ENCODE measurements around the gene ANKRD34C. TPM values are rescaled to one million over a fixed set of nuclear protein-coding genes. Genes with fewer than 3 reads are reported as not detected.
"Not testable (repeated sequence)": the region's sequence is repeated elsewhere in the genome, so short reads cannot be mapped to it uniquely, and the experiment has no call there.

Gene ANKRD34C
- total RNA-seq, 2 donors from 2014 or later: not detected

- peaks cover 15% of the 10 kb centered on the region for H3K27me3 Mint-ChIP-seq
- no peak overlapping the region for H3K27ac Mint-ChIP-seq
- H3K36me3 Mint-ChIP-seq (ENCODE audit: low read depth): no peaks in the 10 kb centered on the region
Measured at GRCh38 chr15:79296583-79296982, 14.1 kb downstream of the ANKRD34C start.

GRCh38 chr15:79299126-79299840 is 16.8 kb downstream of the ANKRD34C start:
- ATAC-seq (replicated peaks): no peak
- peaks cover 21% of the 10 kb centered on the region for H3K27me3 Mint-ChIP-seq
- H3K36me3 Mint-ChIP-seq (ENCODE audit: low read depth): no peaks in the 10 kb centered on the region
- no peak overlapping the region for H3K27ac Mint-ChIP-seq
- H3K9me3 Mint-ChIP-seq: no peaks in the 10 kb centered on the region
- no peaks in the 10 kb centered on the region for H3K4me1 Mint-ChIP-seq
- H3K4me3 Mint-ChIP-seq: no peak overlapping the region

More at GRCh38 chr15:79296583-79296982, 14.1 kb downstream of the ANKRD34C start:
- Mint-ChIP-seq H3K4me3 (no peak overlapping the region), H3K9me3 (no peaks in the 10 kb centered on the region), H3K4me1 (no peaks in the 10 kb centered on the region)
- ATAC-seq (replicated peaks): no peak

- H3K4me1 Mint-ChIP-seq: no peaks in the 10 kb centered on the region
- no peak for ATAC-seq (replicated peaks)
Measured at GRCh38 chr15:79299841-79300235, 17.3 kb downstream of the ANKRD34C start.

GRCh38 chr15:79307251-79307650 is 24.7 kb downstream of the ANKRD34C start:
- Mint-ChIP-seq H3K4me3 (no peak overlapping the region), H3K36me3 (ENCODE audit: low read depth) (no peaks in the 10 kb centered on the region), H3K4me1 (peaks cover 2% of the 10 kb centered on the region), H3K27ac (no peak overlapping the region), H3K9me3 (no peaks in the 10 kb centered on the region), H3K27me3 (peaks cover 24% of the 10 kb centered on the region)
- ATAC-seq (replicated peaks): no peak

More at GRCh38 chr15:79299841-79300235, 17.3 kb downstream of the ANKRD34C start:
- Mint-ChIP-seq H3K9me3 (no peaks in the 10 kb centered on the region), H3K27ac (no peak overlapping the region), H3K36me3 (ENCODE audit: low read depth) (no peaks in the 10 kb centered on the region), H3K27me3 (peaks cover 26% of the 10 kb centered on the region), H3K4me3 (no peak overlapping the region)

- H3K4me1 Mint-ChIP-seq: peaks cover 15% of the 10 kb centered on the region
- peaks cover 15% of the 10 kb centered on the region for H3K36me3 Mint-ChIP-seq (ENCODE audit: low read depth)
- H3K4me3 Mint-ChIP-seq: no peak overlapping the region
- no peaks in the 10 kb centered on the region for H3K9me3 Mint-ChIP-seq
- H3K27ac Mint-ChIP-seq: no peak overlapping the region
- peaks cover 17% of the 10 kb centered on the region for H3K27me3 Mint-ChIP-seq
- ATAC-seq (replicated peaks): no peak
Measured at GRCh38 chr15:79308874-79309273, 26.4 kb downstream of the ANKRD34C start.

GRCh38 chr15:79310612-79310984 is 28.1 kb downstream of the ANKRD34C start:
- Mint-ChIP-seq H3K36me3 (ENCODE audit: low read depth) (peaks cover 33% of the 10 kb centered on the region), H3K4me1 (peaks cover 19% of the 10 kb centered on the region), H3K9me3 (no peaks in the 10 kb centered on the region), H3K27me3 (peaks cover 6% of the 10 kb centered on the region), H3K27ac (peak overlapping the region; percentile 78), H3K4me3 (peak overlapping the region; percentile 86)
- peak; percentile 61 for ATAC-seq (replicated peaks)

- no peaks in the 10 kb centered on the region for H3K9me3 Mint-ChIP-seq
- peak; percentile 98 for ATAC-seq (replicated peaks)
- peaks cover 39% of the 10 kb centered on the region for H3K36me3 Mint-ChIP-seq (ENCODE audit: low read depth)
- H3K27ac Mint-ChIP-seq: peak within 1 kb of the TSS; percentile 78
- peak within 1 kb of the TSS; percentile 86 for H3K4me3 Mint-ChIP-seq
- H3K27me3 Mint-ChIP-seq: peaks cover 4% of the 10 kb centered on the region
- H3K4me1 Mint-ChIP-seq: peaks cover 21% of the 10 kb centered on the region
Measured at GRCh38 chr15:79310985-79311900, 28.7 kb downstream of the ANKRD34C start, which contains the start of gene TMED3. Gene TMED3 (plus strand): TSS chr15:79311112. CDS start chr15:79311250, 138 bp downstream.

- Mint-ChIP-seq H3K36me3 (ENCODE audit: low read depth) (peaks cover 47% of the 10 kb centered on the region), H3K27me3 (peaks cover 4% of the 10 kb centered on the region), H3K9me3 (no peaks in the 10 kb centered on the region), H3K27ac (peak overlapping the region; percentile 67), H3K4me3 (peak overlapping the region; percentile 86), H3K4me1 (peaks cover 28% of the 10 kb centered on the region)
- ATAC-seq (replicated peaks): no peak
Measured at GRCh38 chr15:79311901-79312553, 29.5 kb downstream of the ANKRD34C start.

GRCh38 chr15:79314186-79314585 is 31.7 kb downstream of the ANKRD34C start:
- no peak overlapping the region for H3K27ac Mint-ChIP-seq
- H3K4me3 Mint-ChIP-seq: no peak overlapping the region
- H3K4me1 Mint-ChIP-seq: peaks cover 43% of the 10 kb centered on the region

GRCh38 chr15:79314811-79315210 is 32.3 kb downstream of the ANKRD34C start:
- no peaks in the 10 kb centered on the region for H3K9me3 Mint-ChIP-seq
- peaks cover 75% of the 10 kb centered on the region for H3K36me3 Mint-ChIP-seq (ENCODE audit: low read depth)
- peaks cover 48% of the 10 kb centered on the region for H3K4me1 Mint-ChIP-seq
- no peak overlapping the region for H3K27ac Mint-ChIP-seq
- ATAC-seq (replicated peaks): no peak
- no peak overlapping the region for H3K4me3 Mint-ChIP-seq
- H3K27me3 Mint-ChIP-seq: no peaks in the 10 kb centered on the region

More at GRCh38 chr15:79314186-79314585, 31.7 kb downstream of the ANKRD34C start:
- ATAC-seq (replicated peaks): no peak
- Mint-ChIP-seq H3K36me3 (ENCODE audit: low read depth) (peaks cover 69% of the 10 kb centered on the region), H3K9me3 (no peaks in the 10 kb centered on the region), H3K27me3 (no peaks in the 10 kb centered on the region)

- Mint-ChIP-seq H3K27me3 (no peaks in the 10 kb centered on the region), H3K9me3 (no peaks in the 10 kb centered on the region), H3K4me3 (no peak overlapping the region), H3K27ac (no peak overlapping the region), H3K36me3 (ENCODE audit: low read depth) (peaks cover 83% of the 10 kb centered on the region), H3K4me1 (peaks cover 48% of the 10 kb centered on the region)
- ATAC-seq (replicated peaks): no peak
Measured at GRCh38 chr15:79315623-79316328, 33.3 kb downstream of the ANKRD34C start.

- Mint-ChIP-seq H3K27me3 (no peaks in the 10 kb centered on the region), H3K4me3 (no peak overlapping the region), H3K4me1 (peaks cover 48% of the 10 kb centered on the region), H3K36me3 (ENCODE audit: low read depth) (peaks cover 94% of the 10 kb centered on the region), H3K27ac (no peak overlapping the region), H3K9me3 (no peaks in the 10 kb centered on the region)
- ATAC-seq (replicated peaks): no peak
Measured at GRCh38 chr15:79316864-79317263, 34.3 kb downstream of the ANKRD34C start.

- Mint-ChIP-seq H3K36me3 (ENCODE audit: low read depth) (peaks cover 98% of the 10 kb centered on the region), H3K4me1 (peaks cover 33% of the 10 kb centered on the region)
- H3K9me3 Mint-ChIP-seq; ATAC-seq (replicated peaks); H3K27me3 Mint-ChIP-seq; H3K4me3 Mint-ChIP-seq; H3K27ac Mint-ChIP-seq: not testable (repeated sequence)
Measured at GRCh38 chr15:79319973-79320372, 37.5 kb downstream of the ANKRD34C start.

- ATAC-seq (replicated peaks): no peak
- no peaks in the 10 kb centered on the region for H3K9me3 Mint-ChIP-seq
Measured at GRCh38 chr15:79321876-79322275, 39.4 kb downstream of the ANKRD34C start.

More at GRCh38 chr15:79321876-79322275, 39.4 kb downstream of the ANKRD34C start:
- peaks cover 21% of the 10 kb centered on the region for H3K4me1 Mint-ChIP-seq
- H3K4me3 Mint-ChIP-seq: no peak overlapping the region
- H3K36me3 Mint-ChIP-seq (ENCODE audit: low read depth): peaks cover 98% of the 10 kb centered on the region
- H3K27ac Mint-ChIP-seq: no peak overlapping the region
- H3K27me3 Mint-ChIP-seq: no peaks in the 10 kb centered on the region
